Measurements from ENCODE around the gene ARSG.
"Not testable (repeated sequence)": the region's sequence is repeated elsewhere in the genome, so short reads cannot be mapped to it uniquely, and the experiment has no call there.

The ARSG gene

GRCh38 chr17:68351395-68351794, 60.1 kb downstream of the ARSG start:
- Histone ChIP-seq H2AFZ (ENCODE audit: low read length) (no peak overlapping the region), H3K4me1 (ENCODE audit: insufficient read depth, low read length, severe bottlenecking) (peaks cover 16% of the 10 kb centered on the region), H3K9ac (ENCODE audit: low read length) (no peak overlapping the region), H3K4me2 (ENCODE audit: low read length) (no peak overlapping the region), H3K27me3 (ENCODE audit: insufficient read depth, low read length) (no peaks in the 10 kb centered on the region), H4K20me1 (ENCODE audit: insufficient read depth, low read length) (no peaks in the 10 kb centered on the region), H3K36me3 (ENCODE audit: insufficient read depth, low read length) (peaks cover 18% of the 10 kb centered on the region; the same call in 1 of the 2 replicates), H3K27ac (ENCODE audit: low read depth, low read length, poor library complexity, severe bottlenecking) (no peak overlapping the region), H3K4me3 (ENCODE audit: low read depth, low read length, poor library complexity, severe bottlenecking) (no peak overlapping the region), H3K9me2 (ENCODE audit: low read depth, low read length) (no peaks in the 10 kb centered on the region), H3F3A (ENCODE audit: insufficient read depth, low read length) (0 out of 2 replicates have a peak, but pooled peaks cover 3% of the 10 kb centered on the region), H3K79me2 (ENCODE audit: insufficient read depth, low read length) (no peaks in the 10 kb centered on the region), H3K9me3 (ENCODE audit: low read length) (no peaks in the 10 kb centered on the region)
- TF ChIP-seq CTCF (IDR thresholded peaks at IDR 0.05; ENCODE audit: low read length) (no peak), EZH2 (IDR thresholded peaks at IDR 0.05; ENCODE audit: borderline replicate concordance, low read length) (no peak)

GRCh38 chr17:68352041-68352440, 60.7 kb downstream of the ARSG start:
- no peaks in the 10 kb centered on the region for H3K9me2 ChIP-seq (ENCODE audit: low read depth, low read length)
- TF ChIP-seq CTCF (IDR thresholded peaks at IDR 0.05; ENCODE audit: low read length) (no peak), EZH2 (IDR thresholded peaks at IDR 0.05; ENCODE audit: borderline replicate concordance, low read length) (no peak)
- no peaks in the 10 kb centered on the region for H4K20me1 ChIP-seq (ENCODE audit: insufficient read depth, low read length)
- no peaks in the 10 kb centered on the region for H3K27me3 ChIP-seq (ENCODE audit: insufficient read depth, low read length)
- H3K36me3 ChIP-seq (ENCODE audit: insufficient read depth, low read length): peaks cover 22% of the 10 kb centered on the region; the same call in 1 of the 2 replicates
- peaks cover 15% of the 10 kb centered on the region for H3K4me1 ChIP-seq (ENCODE audit: insufficient read depth, low read length, severe bottlenecking)
- no peaks in the 10 kb centered on the region for H3K9me3 ChIP-seq (ENCODE audit: low read length)
- 0 out of 2 replicates have a peak, but pooled peaks cover 3% of the 10 kb centered on the region for H3F3A ChIP-seq (ENCODE audit: insufficient read depth, low read length)
- H2AFZ ChIP-seq (ENCODE audit: low read length): no peak overlapping the region
- H3K4me2 ChIP-seq (ENCODE audit: low read length): no peak overlapping the region
- no peak overlapping the region for H3K9ac ChIP-seq (ENCODE audit: low read length)
- no peak overlapping the region for H3K4me3 ChIP-seq (ENCODE audit: low read depth, low read length, poor library complexity, severe bottlenecking)
- no peak overlapping the region for H3K27ac ChIP-seq (ENCODE audit: low read depth, low read length, poor library complexity, severe bottlenecking)
- no peaks in the 10 kb centered on the region for H3K79me2 ChIP-seq (ENCODE audit: insufficient read depth, low read length)

GRCh38 chr17:68352671-68353070, 61.4 kb downstream of the ARSG start:
- H3K27ac ChIP-seq (ENCODE audit: low read depth, low read length, poor library complexity, severe bottlenecking); H4K20me1 ChIP-seq (ENCODE audit: insufficient read depth, low read length); H3K79me2 ChIP-seq (ENCODE audit: insufficient read depth, low read length); H3K9ac ChIP-seq (ENCODE audit: low read length); H3F3A ChIP-seq (ENCODE audit: insufficient read depth, low read length); H3K27me3 ChIP-seq (ENCODE audit: insufficient read depth, low read length); H3K4me3 ChIP-seq (ENCODE audit: low read depth, low read length, poor library complexity, severe bottlenecking); H3K4me2 ChIP-seq (ENCODE audit: low read length); H3K9me3 ChIP-seq (ENCODE audit: low read length); H2AFZ ChIP-seq (ENCODE audit: low read length); H3K9me2 ChIP-seq (ENCODE audit: low read depth, low read length): not testable (repeated sequence)
- peaks cover 10% of the 10 kb centered on the region for H3K4me1 ChIP-seq (ENCODE audit: insufficient read depth, low read length, severe bottlenecking)
- peaks cover 23% of the 10 kb centered on the region; the same call in 1 of the 2 replicates for H3K36me3 ChIP-seq (ENCODE audit: insufficient read depth, low read length)

- no peak overlapping the region for H2AFZ ChIP-seq (ENCODE audit: low read length)
- H3K27me3 ChIP-seq (ENCODE audit: insufficient read depth, low read length): no peaks in the 10 kb centered on the region
- H3K4me2 ChIP-seq (ENCODE audit: low read length): no peak overlapping the region
- no peaks in the 10 kb centered on the region for H3K9me3 ChIP-seq (ENCODE audit: low read length)
- no peaks in the 10 kb centered on the region for H3K9me2 ChIP-seq (ENCODE audit: low read depth, low read length)
- peaks cover 20% of the 10 kb centered on the region; the same call in 1 of the 2 replicates for H3K36me3 ChIP-seq (ENCODE audit: insufficient read depth, low read length)
- H3K9ac ChIP-seq (ENCODE audit: low read length): no peak overlapping the region
- no peaks in the 10 kb centered on the region for H3K79me2 ChIP-seq (ENCODE audit: insufficient read depth, low read length)
- H3K27ac ChIP-seq (ENCODE audit: low read depth, low read length, poor library complexity, severe bottlenecking): no peak overlapping the region
- no peak overlapping the region for H3K4me3 ChIP-seq (ENCODE audit: low read depth, low read length, poor library complexity, severe bottlenecking)
- 0 out of 2 replicates have a peak, but pooled peaks cover 3% of the 10 kb centered on the region for H3F3A ChIP-seq (ENCODE audit: insufficient read depth, low read length)
- no peak for TF ChIP-seq EZH2 (IDR thresholded peaks at IDR 0.05; ENCODE audit: borderline replicate concordance, low read length)
- no peak for TF ChIP-seq CTCF (IDR thresholded peaks at IDR 0.05; ENCODE audit: low read length)
- no peaks in the 10 kb centered on the region for H4K20me1 ChIP-seq (ENCODE audit: insufficient read depth, low read length)
- peaks cover 10% of the 10 kb centered on the region for H3K4me1 ChIP-seq (ENCODE audit: insufficient read depth, low read length, severe bottlenecking)
Measured at GRCh38 chr17:68353111-68353521, 61.8 kb downstream of the ARSG start.

GRCh38 chr17:68354311-68354710, 63.0 kb downstream of the ARSG start:
- not testable (repeated sequence) for H3K79me2 ChIP-seq (ENCODE audit: insufficient read depth, low read length); H4K20me1 ChIP-seq (ENCODE audit: insufficient read depth, low read length); H3F3A ChIP-seq (ENCODE audit: insufficient read depth, low read length); H3K27ac ChIP-seq (ENCODE audit: low read depth, low read length, poor library complexity, severe bottlenecking); H3K27me3 ChIP-seq (ENCODE audit: insufficient read depth, low read length); H3K9me2 ChIP-seq (ENCODE audit: low read depth, low read length); H3K4me3 ChIP-seq (ENCODE audit: low read depth, low read length, poor library complexity, severe bottlenecking); H3K9me3 ChIP-seq (ENCODE audit: low read length); H3K9ac ChIP-seq (ENCODE audit: low read length); H2AFZ ChIP-seq (ENCODE audit: low read length); H3K4me2 ChIP-seq (ENCODE audit: low read length)
- H3K4me1 ChIP-seq (ENCODE audit: insufficient read depth, low read length, severe bottlenecking): peaks cover 10% of the 10 kb centered on the region
- H3K36me3 ChIP-seq (ENCODE audit: insufficient read depth, low read length): peaks cover 17% of the 10 kb centered on the region; the same call in 1 of the 2 replicates

Measured in OCI-LY1 (cell line).